Measurements from ENCODE around the gene PDE3B.

DNA sequence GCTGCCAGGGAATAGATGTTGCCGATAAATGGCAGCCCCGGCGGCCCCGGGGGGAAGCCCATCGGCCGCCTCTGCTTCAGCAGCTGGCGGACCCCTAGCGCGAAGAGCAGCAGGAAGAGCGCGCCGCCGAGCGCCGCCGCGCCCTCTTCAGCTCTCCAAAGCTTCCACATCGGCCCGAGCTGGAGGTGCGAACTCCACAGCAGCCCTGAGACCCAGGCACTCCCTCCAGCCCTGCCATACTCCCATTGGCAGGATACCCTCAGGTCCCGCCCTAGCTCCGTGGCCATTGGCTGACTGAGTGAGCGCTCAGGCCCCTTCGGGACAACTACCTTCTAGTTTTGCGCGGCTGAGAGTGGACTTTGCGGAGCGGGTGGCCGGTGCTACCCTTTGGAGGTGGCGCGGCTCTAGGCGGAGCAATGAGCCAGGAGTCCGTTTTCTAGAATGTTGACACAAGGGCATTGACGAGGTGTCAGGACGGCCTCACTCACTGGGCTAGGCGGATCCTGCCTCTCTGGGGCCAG lies 248.5 kb downstream of the PDE3B start, which contains the start of gene CYP2R1:
- TF ChIP-seq POLR2A (IDR thresholded peaks at IDR 0.05; ENCODE audit: low read length) (no peak), GATA1 (IDR thresholded peaks at IDR 0.05; ENCODE audit: low read depth, low read length) (no peak)
